H1 (cell line): Measurements from ENCODE around the gene ENPP4. TPM values are rescaled to one million over a fixed set of nuclear protein-coding genes. Genes with fewer than 3 reads are reported as not detected.

ENCODE experiments used
- CTCF ChIA-PET: fragments of 300-600 bp; sonication (Branson Sonifier 250); formaldehyde crosslinking; loops from one replicate; lab custom pipeline; 2021; ENCODE audit not compliant: partially characterized antibody; lab: Charles Lee
- POLR2A ChIA-PET: fragments of 300-600 bp; sonication (Branson Sonifier 250); formaldehyde crosslinking; loops from one replicate; lab custom pipeline; 2021; ENCODE audit warnings: inconsistent platforms; ENCODE audit not compliant: partially characterized antibody; lab: Charles Lee
- DNase-seq, 2 experiments: peaks; one replicate each; pipeline versions ENCODE4 v3.0.0 to v3.0.0-alpha.2; 2010 to 2022; ENCODE audit warnings: low spot score in 2 of 2, low read depth in 1 of 2, mixed read lengths in 1 of 2
- FAIRE-seq: peaks from 2 replicates; lab custom pipeline; 2011; peaks lifted over from hg19 to GRCh38; lab: Jason Lieb, UNC
- H2AFZ ChIP-seq: 2 replicates; pipeline ENCODE4 v1.8.1; 2012; ENCODE audit warnings: low read length, inconsistent platforms
- H2AK5ac ChIP-seq: 2 replicates; pipeline ENCODE4 v1.6.1; 2013; ENCODE audit warnings: low read depth, low read length
- H2BK120ac ChIP-seq: replicated peaks from 2 replicates; pipeline ENCODE3; 2013; ENCODE audit warnings: low read depth, low read length, inconsistent platforms
- H2BK12ac ChIP-seq: 2 replicates; pipeline ENCODE4 v1.6.1; 2013; ENCODE audit warnings: low read depth, low read length
- H2BK15ac ChIP-seq: 2 replicates; pipeline ENCODE4 v1.6.1; 2013; ENCODE audit warnings: low read length
- H2BK20ac ChIP-seq: 2 replicates; pipeline ENCODE4 v1.6.1; 2013; ENCODE audit warnings: low read length
- H2BK5ac ChIP-seq: 2 replicates; pipeline ENCODE4 v1.6.1; 2013; ENCODE audit warnings: low read depth, low read length
- H3K14ac ChIP-seq: 2 replicates; pipeline ENCODE4 v1.6.1; 2013; ENCODE audit warnings: inconsistent platforms; ENCODE audit not compliant: insufficient read length
- H3K18ac ChIP-seq: 2 replicates; pipeline ENCODE4 v1.6.1; 2013; ENCODE audit warnings: low read length; ENCODE audit errors: extremely low read depth
- H3K23ac ChIP-seq: 2 replicates; pipeline ENCODE4 v1.6.1; 2013; ENCODE audit warnings: inconsistent platforms; ENCODE audit not compliant: insufficient read length
- H3K23me2 ChIP-seq: 2 replicates; pipeline ENCODE4 v1.6.1; 2013; ENCODE audit warnings: low read depth, low read length
- H3K27ac ChIP-seq: 2 replicates; pipeline ENCODE4 v1.6.1; 2011; ENCODE audit warnings: low read depth, low read length, inconsistent platforms
- H3K27me3 ChIP-seq, 4 experiments: replicated peaks in 1 of 4; 1 replicate in 1 of 4; 2 replicates in 3 of 4; pipeline versions ENCODE4 v1.6.1 to v1.8.1; 2011 to 2013; ENCODE audit warnings: low read length in 3 of 4, mild to moderate bottlenecking in 3 of 4, inconsistent platforms in 2 of 4, mixed read lengths in 2 of 4, moderate library complexity in 1 of 4; ENCODE audit not compliant: control insufficient read depth in 3 of 4, insufficient read depth in 3 of 4; ENCODE audit errors: extremely low read depth in 1 of 4
- H3K36me3 ChIP-seq, 4 experiments: 2 replicates each; pipeline versions ENCODE4 v1.6.1 to v1.8.1; 2011 to 2013; ENCODE audit warnings: mild to moderate bottlenecking in 4 of 4, low read length in 3 of 4, moderate library complexity in 2 of 4, control low read depth in 1 of 4, inconsistent platforms in 1 of 4; ENCODE audit not compliant: insufficient read depth in 4 of 4, control insufficient read depth in 2 of 4
- H3K4ac ChIP-seq: replicated peaks from 2 replicates; pipeline ENCODE3; 2013; ENCODE audit warnings: low read length, low read depth, mixed read lengths, inconsistent platforms; ENCODE audit not compliant: insufficient read length
- H3K4me1 ChIP-seq, 4 experiments: replicated peaks in 1 of 4; 1 replicate in 1 of 4; 2 replicates in 3 of 4; pipeline versions ENCODE4 v1.6.1 to v1.8.1; 2011 to 2013; ENCODE audit warnings: low read length in 3 of 4, inconsistent platforms in 2 of 4, mixed read lengths in 1 of 4; ENCODE audit not compliant: insufficient read depth in 4 of 4, control insufficient read depth in 3 of 4
- H3K4me2 ChIP-seq, 2 experiments: 2 replicates each; pipeline versions ENCODE4 v1.6.1 to v1.8.1; 2011 to 2013; ENCODE audit warnings: low read depth in 2 of 2, low read length in 2 of 2, control low read depth in 1 of 2, inconsistent platforms in 1 of 2, mild to moderate bottlenecking in 1 of 2; ENCODE audit not compliant: insufficient read depth in 1 of 2
- H3K4me3 ChIP-seq, 4 experiments: fragments of 200-600, 300-600 bp in 1 of 4; sonication (generic), shearing (Covaris generic), sonication (Bioruptor Twin) in 1 of 4; 2 replicates each; pipeline versions ENCODE4 v1.5.1 to v1.8.1; 2011 to 2016; ENCODE audit warnings: low read length in 4 of 4, low read depth in 3 of 4, control low read depth in 2 of 4, inconsistent platforms in 2 of 4, mild to moderate bottlenecking in 2 of 4, mixed read lengths in 1 of 4, moderate library complexity in 1 of 4; ENCODE audit not compliant: insufficient read depth in 2 of 4; ENCODE audit errors: extremely low read depth in 1 of 4
- H3K56ac ChIP-seq: replicated peaks from 2 replicates; pipeline ENCODE3; 2013; ENCODE audit warnings: low read depth, mild to moderate bottlenecking, mixed read lengths, low read length, inconsistent platforms; ENCODE audit not compliant: insufficient read length
- H3K79me1 ChIP-seq: 2 replicates; pipeline ENCODE4 v1.6.1; 2013; ENCODE audit warnings: low read depth, low read length, control low read depth
- H3K79me2 ChIP-seq, 2 experiments: 2 replicates each; pipeline versions ENCODE4 v1.6.1 to v1.8.1; 2012 to 2013; ENCODE audit warnings: low read length in 2 of 2, mild to moderate bottlenecking in 2 of 2, inconsistent platforms in 1 of 2; ENCODE audit not compliant: insufficient read depth in 2 of 2, control insufficient read depth in 1 of 2
- H3K9ac ChIP-seq, 4 experiments: replicated peaks in 1 of 4; 1 replicate in 1 of 4; 2 replicates in 3 of 4; pipeline versions ENCODE4 v1.6.1 to v1.8.1; 2011 to 2013; ENCODE audit warnings: low read depth in 3 of 4, low read length in 3 of 4, control low read depth in 2 of 4, mild to moderate bottlenecking in 2 of 4, moderate library complexity in 2 of 4, inconsistent platforms in 1 of 4; ENCODE audit errors: extremely low read depth in 1 of 4
- H3K9me3 ChIP-seq, 2 experiments: 2 replicates each; pipeline versions ENCODE4 v1.6.1 to v1.8.1; 2012 to 2013; ENCODE audit warnings: mild to moderate bottlenecking in 2 of 2, moderate library complexity in 2 of 2, control low read depth in 1 of 2, inconsistent platforms in 1 of 2, low read depth in 1 of 2, low read length in 1 of 2, mixed read lengths in 1 of 2; ENCODE audit not compliant: insufficient read depth in 2 of 2
- H4K20me1 ChIP-seq, 2 experiments: replicated peaks in 1 of 2; 2 replicates each; pipeline versions ENCODE3 to v1.8.1; 2011 to 2013; ENCODE audit warnings: inconsistent platforms in 2 of 2, low read length in 2 of 2, mild to moderate bottlenecking in 1 of 2; ENCODE audit not compliant: insufficient read depth in 2 of 2, control insufficient read depth in 1 of 2
- H4K5ac ChIP-seq: 2 replicates; pipeline ENCODE4 v1.6.1; 2013; ENCODE audit warnings: low read length, low read depth, mixed read lengths, inconsistent platforms; ENCODE audit not compliant: insufficient read length
- H4K8ac ChIP-seq: 2 replicates; pipeline ENCODE4 v1.8.0; 2013; ENCODE audit warnings: mild to moderate bottlenecking, moderate library complexity, low read length, inconsistent platforms; ENCODE audit not compliant: insufficient read depth; ENCODE audit errors: extremely low read depth
- H4K91ac ChIP-seq: replicated peaks from 2 replicates; pipeline ENCODE3; 2013; ENCODE audit warnings: low read length, mixed read lengths, inconsistent platforms; ENCODE audit not compliant: insufficient read length
- BCL11A ChIP-seq, 2 experiments: IDR thresholded peaks; one replicate each; pipeline ENCODE4 v1.6.1; 2011; ENCODE audit warnings: low read depth in 2 of 2, low read length in 2 of 2, mild to moderate bottlenecking in 2 of 2
- BRCA1 ChIP-seq: IDR thresholded peaks from 2 replicates; pipeline ENCODE4 v1.6.1; 2012; ENCODE audit warnings: low read depth, low read length, improper control_type of control experiment
- EGR1 ChIP-seq: IDR thresholded peaks from 2 replicates; pipeline ENCODE4 v1.6.1; 2011; ENCODE audit warnings: low read depth, low read length, borderline replicate concordance
- EZH2 ChIP-seq: fragments of 200-600 bp; sonication (generic); IDR thresholded peaks from 2 replicates; pipeline ENCODE4 v1.7.1; 2012; ENCODE audit warnings: low read depth, mild to moderate bottlenecking, moderate library complexity, low read length, inconsistent platforms; ENCODE audit not compliant: severe bottlenecking
- GTF2F1 ChIP-seq: IDR thresholded peaks from 2 replicates; pipeline ENCODE4 v1.6.1; 2012; ENCODE audit warnings: low read depth, low read length, improper control_type of control experiment, borderline replicate concordance
- HDAC6 ChIP-seq: IDR thresholded peaks from one replicate; pipeline ENCODE4 v1.7.1; 2012; ENCODE audit warnings: low read depth, mild to moderate bottlenecking, inconsistent platforms, low read length, moderate library complexity
- KDM1A ChIP-seq: fragments of 200-600, 300-600 bp; sonication (generic); IDR thresholded peaks from 2 replicates; pipeline ENCODE4 v1.7.1; 2016; ENCODE audit warnings: mild to moderate bottlenecking, low read length, borderline replicate concordance
- KDM5A ChIP-seq: fragments of 200-600 bp; IDR thresholded peaks from 2 replicates; pipeline ENCODE4 v1.7.1; 2012; ENCODE audit warnings: mild to moderate bottlenecking, low read length, inconsistent platforms, mixed read lengths
- RFX5 ChIP-seq: IDR thresholded peaks from 2 replicates; pipeline ENCODE4 v1.6.1; 2011; ENCODE audit warnings: low read depth, low read length, improper control_type of control experiment, borderline replicate concordance
- SP1 ChIP-seq: IDR thresholded peaks from 2 replicates; pipeline ENCODE4 v1.6.1; 2011; ENCODE audit warnings: low read depth, low read length
- WGBS, 2 experiments: shearing (Covaris generic) in 1 of 2; methylation state at CpG; one replicate each; pipeline versions ENCODE4 v1.1.6 to v1.1.7; 2013 to 2015; ENCODE audit warnings: low lambda C conversion rate in 2 of 2, mixed read lengths in 2 of 2, inconsistent platforms in 1 of 2, low coverage in 1 of 2, missing lambda C conversion rate in 1 of 2; ENCODE audit not compliant: insufficient replicate concordance in 2 of 2, insufficient coverage in 1 of 2, insufficient read length in 1 of 2; ENCODE audit errors: extremely low coverage in 1 of 2, missing lambda C conversion rate in 1 of 2; 5-methylcytosine and 5-hydroxymethylcytosine counted together
- polyA plus RNA-seq, 7 experiments: library from polyadenylated mRNA; depleted of rRNA in 3 of 7; stranded (reverse) in 5 of 7; unstranded in 2 of 7; fragments of >200 nt in 5 of 7; fragments of 200-250 nt in 2 of 7; gene quantifications; 1 replicate in 5 of 7; 2 replicates in 1 of 7; 4 replicates in 1 of 7; pipeline versions ENCODE4 v1.2.1 to v1.2.3, GENCODE V29; 2011 to 2013; ENCODE audit warnings: missing spikeins in 2 of 7, mixed read lengths in 2 of 7
- total RNA-seq: library from RNA; stranded (reverse); fragmentation: NEBNext Ultra II Directional; extraction: Animal tissue kit (Norgen Biotek cat#: 25700); gene quantifications from 2 replicates; pipeline ENCODE4 v1.2.1, GENCODE V29; 2021

Gene ENPP4
- total and polyA plus RNA-seq, 2 of the 8 experiments (the other 6 are each of a cell fraction or from before 2014, with no cell fraction given): 2.0 to 4.4 TPM

- Histone ChIP-seq H2BK5ac (no peak overlapping the region), H4K5ac (no peak overlapping the region), H3K23me2 (no peaks in the 10 kb centered on the region; the same call in 1 of the 2 replicates), H3K18ac (no peak overlapping the region), H4K20me1 (no peaks in the 10 kb centered on the region), H3K4me2 (no peak overlapping the region), H2AFZ (no peak overlapping the region), H3K4me3 (no peak overlapping the region), H3K27me3 (no peaks in the 10 kb centered on the region), H2AK5ac (no peak overlapping the region), H3K79me1 (no peaks in the 10 kb centered on the region), H3K56ac (no peak overlapping the region), H3K79me2 (no peaks in the 10 kb centered on the region), H3K4ac (no peak overlapping the region), H2BK120ac (no peak overlapping the region), H2BK15ac (no peak overlapping the region), H3K27ac (no peak overlapping the region), H3K36me3 (no peaks in the 10 kb centered on the region; a peak in 1 of 8 replicates), H4K8ac (no peak overlapping the region), H3K14ac (no peak overlapping the region), H3K9ac (no peak overlapping the region), H4K91ac (no peak overlapping the region), H2BK12ac (no peak overlapping the region), H3K23ac (no peak overlapping the region), H2BK20ac (no peak overlapping the region), H3K9me3 (peaks cover 8 to 17% of the 10 kb centered on the region in 2 experiments), H3K4me1 (no peaks in the 10 kb centered on the region)
- POLR2A ChIA-PET: no interaction called here
- CTCF ChIA-PET: interaction anchor here (0.8 to 1.6 kb wide), 2 partner anchors 17 to 174 kb away, joined by 3 read pairs; no protein-coding TSS in a partner anchor
- TF ChIP-seq KDM1A: no peak
- no peak for TF ChIP-seq EGR1
- no peak for TF ChIP-seq BCL11A (IDR thresholded peaks at IDR 0.05; ENCODE audit: low read depth in 2 of 2, low read length in 2 of 2)
- no peak for TF ChIP-seq HDAC6
- TF ChIP-seq SP1: no peak
- no peak for TF ChIP-seq GTF2F1
- no peak for TF ChIP-seq BRCA1
- no peak for TF ChIP-seq KDM5A
- no peak for TF ChIP-seq RFX5
- no peak for TF ChIP-seq EZH2
- 86% methylated on average over 4 of the region's 4 CpGs; no CpG with 5 or more reads in 1 of the 2 experiments for WGBS, 2 experiments
- no peak for FAIRE-seq
- DNase-seq: no peak
Observed at GRCh38 chr6:46098678-46099077, 31.1 kb upstream of the ENPP4 start.
